Measurements from ENCODE around the gene HLA-DMA. TPM values are rescaled to one million over a fixed set of nuclear protein-coding genes. Genes with fewer than 3 reads are reported as not detected.
A peak's percentile ranks its signal among the peaks of the same experiment; 100 is the strongest.

HLA-DMA gene
- total and polyA plus RNA-seq, 9 of the 15 experiments (the other 6 are each of a cell fraction or from before 2014, with no cell fraction given): 0.13 to 0.83 (median 0.51) TPM

DNA sequence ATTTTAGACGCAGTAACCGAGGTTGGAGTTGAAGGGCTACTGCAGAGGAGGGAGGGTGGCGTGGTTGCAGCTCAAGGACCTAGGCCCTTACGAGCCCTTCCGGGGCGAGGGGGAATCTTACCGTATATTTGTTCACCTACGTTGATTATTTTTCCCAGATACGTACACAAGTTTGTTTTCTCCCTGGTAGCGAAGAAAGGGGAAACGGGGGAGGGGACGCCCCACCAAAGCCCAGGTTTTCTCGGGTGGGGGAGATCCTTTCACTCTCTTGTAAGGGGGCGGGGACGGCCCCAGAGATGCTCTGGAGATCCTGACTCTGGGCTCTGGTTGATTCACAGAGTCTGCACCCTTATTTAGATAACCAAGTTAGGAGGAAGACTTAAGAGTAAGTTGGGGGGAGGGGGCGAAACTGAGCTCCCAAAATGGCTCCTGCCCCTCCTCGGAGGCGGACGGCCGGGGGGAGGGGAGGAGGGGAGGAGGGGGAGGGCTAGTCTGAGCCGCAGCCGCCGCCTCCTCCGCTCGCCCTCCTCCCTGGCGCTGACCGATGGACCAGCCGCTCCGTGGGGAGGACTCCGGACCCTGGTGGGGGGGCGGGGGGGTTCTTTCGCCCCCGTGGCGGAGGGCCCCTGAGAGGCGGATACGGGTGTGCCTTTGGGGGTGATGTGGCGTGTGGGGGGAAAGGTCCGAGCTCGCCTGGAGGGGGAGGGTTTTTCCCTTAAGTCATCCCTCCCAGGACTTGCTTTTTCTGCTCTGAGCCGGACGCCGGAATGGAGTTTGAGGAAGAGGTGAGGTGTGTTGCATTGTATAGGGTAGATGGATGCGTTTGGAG is 17.7 kb upstream of the HLA-DMA start (continued):
- TF ChIP-seq NR4A1 (CRISPR knock-in tag; IDR thresholded peaks at IDR 0.05) (0 out of 2 replicates have a peak, but pooled peaks have one; percentile 41), NR4A1 (tag; IDR thresholded peaks at IDR 0.05) (no peak; the same call in 1 of the 2 replicates), THRAP3 (IDR thresholded peaks at IDR 0.05; ENCODE audit: borderline replicate concordance) (0 out of 2 replicates have a peak, but pooled peaks have one; percentile 18), CCAR2 (IDR thresholded peaks at IDR 0.05; ENCODE audit: low read depth, low read length) (no peak), LEF1 (IDR thresholded peaks at IDR 0.05) (peak; percentile 24), TAF1 (IDR thresholded peaks at IDR 0.05; ENCODE audit: control insufficient read depth, extremely low read depth, insufficient read depth, low read length, severe bottlenecking) (peak; percentile 62), ZBTB7A (IDR thresholded peaks at IDR 0.05; ENCODE audit: borderline replicate concordance, control insufficient read depth, low read depth, low read length) (peak; percentile 83), CBX3 (IDR thresholded peaks at IDR 0.05; ENCODE audit: borderline replicate concordance in 1 of 2, low read length in 2 of 2) (no peak), RCOR1 (IDR thresholded peaks at IDR 0.05; ENCODE audit: borderline replicate concordance in 1 of 2, low read depth in 2 of 2, low read length in 2 of 2) (peak in 1 of 2 experiments; percentile 10; a peak in 1 of 4 replicates), BRCA1 (IDR thresholded peaks at IDR 0.05) (no peak), BRCA1 (CRISPR knock-in tag; IDR thresholded peaks at IDR 0.05) (no peak), PTRF (tag; IDR thresholded peaks at IDR 0.05) (no peak), CHD1 (IDR thresholded peaks at IDR 0.05; ENCODE audit: low read length) (peak; percentile 98), ZFP36 (IDR thresholded peaks at IDR 0.05; ENCODE audit: low read depth, low read length, partially characterized antibody) (no peak), ZBTB1 (CRISPR knock-in tag; IDR thresholded peaks at IDR 0.05; ENCODE audit: borderline replicate concordance, low read depth) (no peak), CHD2 (IDR thresholded peaks at IDR 0.05; ENCODE audit: low read depth, low read length) (peak; percentile 69), ZNF384 (IDR thresholded peaks at IDR 0.05; ENCODE audit: low read depth, low read length) (no peak), ZNF436 (CRISPR knock-in tag; IDR thresholded peaks at IDR 0.05) (no peak), NFYB (IDR thresholded peaks at IDR 0.05; ENCODE audit: extremely low read depth, insufficient read length) (no peak), MCM5 (IDR thresholded peaks at IDR 0.05; ENCODE audit: low read depth) (no peak)
- TF ChIP-seq, protein P1, sequence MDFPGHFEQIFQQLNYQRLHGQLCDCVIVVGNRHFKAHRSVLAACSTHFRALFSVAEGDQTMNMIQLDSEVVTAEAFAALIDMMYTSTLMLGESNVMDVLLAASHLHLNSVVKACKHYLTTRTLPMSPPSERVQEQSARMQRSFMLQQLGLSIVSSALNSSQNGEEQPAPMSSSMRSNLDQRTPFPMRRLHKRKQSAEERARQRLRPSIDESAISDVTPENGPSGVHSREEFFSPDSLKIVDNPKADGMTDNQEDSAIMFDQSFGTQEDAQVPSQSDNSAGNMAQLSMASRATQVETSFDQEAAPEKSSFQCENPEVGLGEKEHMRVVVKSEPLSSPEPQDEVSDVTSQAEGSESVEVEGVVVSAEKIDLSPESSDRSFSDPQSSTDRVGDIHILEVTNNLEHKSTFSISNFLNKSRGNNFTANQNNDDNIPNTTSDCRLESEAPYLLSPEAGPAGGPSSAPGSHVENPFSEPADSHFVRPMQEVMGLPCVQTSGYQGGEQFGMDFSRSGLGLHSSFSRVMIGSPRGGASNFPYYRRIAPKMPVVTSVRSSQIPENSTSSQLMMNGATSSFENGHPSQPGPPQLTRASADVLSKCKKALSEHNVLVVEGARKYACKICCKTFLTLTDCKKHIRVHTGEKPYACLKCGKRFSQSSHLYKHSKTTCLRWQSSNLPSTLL (IDR thresholded peaks at IDR 0.05): peak; percentile 32; the same call in 1 of the 2 replicates
- TF ChIP-seq, protein P2, sequence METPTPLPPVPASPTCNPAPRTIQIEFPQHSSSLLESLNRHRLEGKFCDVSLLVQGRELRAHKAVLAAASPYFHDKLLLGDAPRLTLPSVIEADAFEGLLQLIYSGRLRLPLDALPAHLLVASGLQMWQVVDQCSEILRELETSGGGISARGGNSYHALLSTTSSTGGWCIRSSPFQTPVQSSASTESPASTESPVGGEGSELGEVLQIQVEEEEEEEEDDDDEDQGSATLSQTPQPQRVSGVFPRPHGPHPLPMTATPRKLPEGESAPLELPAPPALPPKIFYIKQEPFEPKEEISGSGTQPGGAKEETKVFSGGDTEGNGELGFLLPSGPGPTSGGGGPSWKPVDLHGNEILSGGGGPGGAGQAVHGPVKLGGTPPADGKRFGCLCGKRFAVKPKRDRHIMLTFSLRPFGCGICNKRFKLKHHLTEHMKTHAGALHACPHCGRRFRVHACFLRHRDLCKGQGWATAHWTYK (CRISPR knock-in tag; IDR thresholded peaks at IDR 0.05): 0 out of 2 replicates have a peak, but pooled peaks have one; percentile 31
- TF ChIP-seq, protein P3, sequence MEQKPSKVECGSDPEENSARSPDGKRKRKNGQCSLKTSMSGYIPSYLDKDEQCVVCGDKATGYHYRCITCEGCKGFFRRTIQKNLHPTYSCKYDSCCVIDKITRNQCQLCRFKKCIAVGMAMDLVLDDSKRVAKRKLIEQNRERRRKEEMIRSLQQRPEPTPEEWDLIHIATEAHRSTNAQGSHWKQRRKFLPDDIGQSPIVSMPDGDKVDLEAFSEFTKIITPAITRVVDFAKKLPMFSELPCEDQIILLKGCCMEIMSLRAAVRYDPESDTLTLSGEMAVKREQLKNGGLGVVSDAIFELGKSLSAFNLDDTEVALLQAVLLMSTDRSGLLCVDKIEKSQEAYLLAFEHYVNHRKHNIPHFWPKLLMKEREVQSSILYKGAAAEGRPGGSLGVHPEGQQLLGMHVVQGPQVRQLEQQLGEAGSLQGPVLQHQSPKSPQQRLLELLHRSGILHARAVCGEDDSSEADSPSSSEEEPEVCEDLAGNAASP (IDR thresholded peaks at IDR 0.05): no peak
- TF ChIP-seq, protein P4, sequence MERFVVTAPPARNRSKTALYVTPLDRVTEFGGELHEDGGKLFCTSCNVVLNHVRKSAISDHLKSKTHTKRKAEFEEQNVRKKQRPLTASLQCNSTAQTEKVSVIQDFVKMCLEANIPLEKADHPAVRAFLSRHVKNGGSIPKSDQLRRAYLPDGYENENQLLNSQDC (CRISPR knock-in tag; IDR thresholded peaks at IDR 0.05): 0 out of 2 replicates have a peak, but pooled peaks have one; percentile 72

All from K562 (cell line).